22Rv1 (cell line): ENCODE results near the gene SMYD3.

Experiments
- H3K27ac ChIP-seq: fragments of 450-650 bp; 2 replicates; pipeline ENCODE4 v1.5.1; 2017
- ZFX ChIP-seq: fragments of 450-650 bp; IDR thresholded peaks from 2 replicates; pipeline ENCODE4 v1.6.1; 2017; ENCODE audit warnings: antibody characterized with exemption, borderline replicate concordance
- TF ChIP-seq, protein P1 (sequence below): fragments of 450-650 bp; IDR thresholded peaks from 2 replicates; pipeline ENCODE4 v1.5.1; 2017; ENCODE audit warnings: mild to moderate bottlenecking

Gene SMYD3

DNA sequence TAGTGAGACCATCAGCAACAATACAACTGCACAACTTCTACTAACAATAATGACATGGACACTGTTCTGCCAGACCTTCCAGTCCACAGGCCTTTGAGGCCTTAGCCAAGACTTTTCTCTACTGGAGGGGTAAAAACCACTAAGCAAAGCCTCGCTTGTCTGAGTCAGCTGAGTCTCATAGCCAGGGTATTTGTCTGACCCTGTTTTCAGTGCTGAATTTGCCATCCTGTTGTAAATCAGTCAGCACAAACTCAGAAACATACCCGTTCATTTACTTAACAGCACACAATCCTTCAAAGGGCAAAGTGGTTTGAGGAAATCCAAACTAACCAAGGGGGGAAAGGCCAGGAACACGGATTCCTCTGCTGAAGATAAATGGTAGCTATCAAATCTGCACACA, 537.8 kb downstream of the SMYD3 start:
- TF ChIP-seq ZFX, result no peak
- H3K27ac ChIP-seq, result no peak overlapping the region

DNA sequence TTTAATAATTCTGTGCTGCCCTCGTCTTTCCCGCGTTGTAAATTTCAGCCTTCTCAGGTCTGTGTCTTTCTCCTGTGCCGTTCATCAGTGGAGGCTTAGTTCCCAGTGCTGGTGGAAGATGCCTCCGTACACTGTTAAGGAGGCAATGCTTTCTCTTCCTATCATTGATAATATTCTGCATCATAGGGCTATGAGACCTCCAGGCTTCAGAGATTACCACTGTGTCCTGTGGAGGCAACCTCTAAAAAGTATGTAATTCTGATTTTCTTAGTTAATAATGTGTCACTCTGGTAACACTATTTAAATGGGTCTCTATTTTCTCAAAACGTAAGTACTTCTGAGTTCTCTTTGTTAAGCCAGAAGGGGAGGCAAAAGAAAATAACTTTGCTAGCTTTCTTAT, 538.3 kb downstream of the SMYD3 start:
- H3K27ac ChIP-seq, result no peak overlapping the region
- no peak for TF ChIP-seq ZFX
- TF ChIP-seq, protein P1, sequence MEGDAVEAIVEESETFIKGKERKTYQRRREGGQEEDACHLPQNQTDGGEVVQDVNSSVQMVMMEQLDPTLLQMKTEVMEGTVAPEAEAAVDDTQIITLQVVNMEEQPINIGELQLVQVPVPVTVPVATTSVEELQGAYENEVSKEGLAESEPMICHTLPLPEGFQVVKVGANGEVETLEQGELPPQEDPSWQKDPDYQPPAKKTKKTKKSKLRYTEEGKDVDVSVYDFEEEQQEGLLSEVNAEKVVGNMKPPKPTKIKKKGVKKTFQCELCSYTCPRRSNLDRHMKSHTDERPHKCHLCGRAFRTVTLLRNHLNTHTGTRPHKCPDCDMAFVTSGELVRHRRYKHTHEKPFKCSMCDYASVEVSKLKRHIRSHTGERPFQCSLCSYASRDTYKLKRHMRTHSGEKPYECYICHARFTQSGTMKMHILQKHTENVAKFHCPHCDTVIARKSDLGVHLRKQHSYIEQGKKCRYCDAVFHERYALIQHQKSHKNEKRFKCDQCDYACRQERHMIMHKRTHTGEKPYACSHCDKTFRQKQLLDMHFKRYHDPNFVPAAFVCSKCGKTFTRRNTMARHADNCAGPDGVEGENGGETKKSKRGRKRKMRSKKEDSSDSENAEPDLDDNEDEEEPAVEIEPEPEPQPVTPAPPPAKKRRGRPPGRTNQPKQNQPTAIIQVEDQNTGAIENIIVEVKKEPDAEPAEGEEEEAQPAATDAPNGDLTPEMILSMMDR, result no peak

DNA sequence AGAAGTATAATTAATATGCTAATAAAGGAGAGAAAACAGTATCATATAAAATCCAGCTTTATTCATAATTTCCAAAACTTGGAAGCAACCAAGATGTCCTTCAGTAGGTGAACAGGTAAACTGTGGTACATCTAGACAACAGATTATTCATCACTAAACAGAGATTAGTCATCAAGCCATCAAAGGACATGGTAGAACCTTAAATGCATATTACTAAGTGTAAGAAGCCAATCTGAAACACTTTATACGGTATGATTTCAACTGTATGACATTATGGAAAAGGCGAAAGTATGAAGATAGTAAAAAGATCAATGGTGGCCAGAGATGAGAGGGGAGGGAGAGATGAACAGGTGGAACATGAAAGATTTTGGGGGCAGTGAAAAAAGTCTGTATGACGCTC, 541.7 kb downstream of the SMYD3 start:
- TF ChIP-seq ZFX, result no peak
- TF ChIP-seq, protein P1, result no peak
- H3K27ac ChIP-seq, result no peak overlapping the region

DNA sequence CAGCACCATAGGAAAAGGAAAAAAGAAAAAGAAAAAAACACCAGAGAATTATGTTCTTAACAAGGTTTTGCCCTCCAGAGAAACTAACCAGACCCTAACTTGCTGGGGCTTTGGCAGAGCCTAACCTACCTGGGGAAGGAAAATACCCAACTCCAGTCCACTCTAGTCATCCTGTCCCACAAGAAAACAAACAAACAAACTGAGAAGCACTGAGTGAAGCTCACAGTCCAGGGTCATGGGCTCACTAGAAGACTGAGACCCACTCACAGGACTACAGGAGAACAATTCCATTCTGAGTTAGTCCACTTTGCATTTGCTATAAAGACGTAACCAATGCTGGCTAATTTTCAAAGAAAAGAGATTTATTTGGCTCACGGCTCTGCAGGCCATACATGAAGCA, 543.4 kb downstream of the SMYD3 start:
- no peak for TF ChIP-seq ZFX
- TF ChIP-seq, protein P1, result no peak
- no peak overlapping the region for H3K27ac ChIP-seq

DNA sequence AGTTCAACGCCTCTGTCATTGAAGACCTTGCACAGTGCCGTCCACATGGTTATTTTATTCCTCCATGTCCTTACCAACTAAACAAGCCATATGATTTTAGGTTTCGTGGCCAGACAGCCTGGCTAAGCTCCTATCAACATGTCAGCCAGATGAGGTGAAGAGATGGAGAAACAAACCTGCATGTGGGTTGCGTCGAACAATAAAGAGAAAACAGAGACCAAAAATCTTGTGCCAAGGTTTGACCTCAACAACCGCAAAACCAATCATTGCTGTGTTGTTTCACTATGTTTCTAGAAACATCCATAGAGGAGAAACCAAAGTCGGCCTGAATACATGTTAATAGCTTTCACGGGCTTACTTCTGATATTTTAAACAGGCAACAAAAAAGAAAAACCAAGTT, 544.6 kb downstream of the SMYD3 start:
- no peak for TF ChIP-seq ZFX
- TF ChIP-seq, protein P1, result no peak

DNA sequence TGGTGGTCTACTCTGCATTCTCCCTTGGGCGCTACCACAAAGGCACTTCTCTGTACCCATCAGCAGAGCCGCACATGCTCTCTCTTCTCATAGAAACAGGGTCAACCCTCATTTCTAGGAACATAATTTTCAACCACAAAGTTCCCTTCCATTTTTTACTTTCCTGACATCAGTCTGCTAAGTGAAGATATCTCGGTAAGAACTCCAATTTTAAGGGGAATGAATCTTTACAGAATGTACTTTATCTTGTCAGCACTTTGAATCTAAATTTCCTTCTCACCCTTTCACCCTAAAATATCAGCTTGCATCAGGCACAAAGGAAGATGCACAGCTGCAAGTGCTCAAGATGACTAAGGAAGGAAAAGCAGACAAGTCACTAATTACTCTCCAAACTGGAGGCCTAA, 545.9 kb downstream of the SMYD3 start:
- no peak overlapping the region for H3K27ac ChIP-seq
- TF ChIP-seq ZFX, result no peak
- TF ChIP-seq, protein P1, result no peak

More for the DNA sequence above, 544.6 kb downstream of the SMYD3 start:
- no peak overlapping the region for H3K27ac ChIP-seq

DNA sequence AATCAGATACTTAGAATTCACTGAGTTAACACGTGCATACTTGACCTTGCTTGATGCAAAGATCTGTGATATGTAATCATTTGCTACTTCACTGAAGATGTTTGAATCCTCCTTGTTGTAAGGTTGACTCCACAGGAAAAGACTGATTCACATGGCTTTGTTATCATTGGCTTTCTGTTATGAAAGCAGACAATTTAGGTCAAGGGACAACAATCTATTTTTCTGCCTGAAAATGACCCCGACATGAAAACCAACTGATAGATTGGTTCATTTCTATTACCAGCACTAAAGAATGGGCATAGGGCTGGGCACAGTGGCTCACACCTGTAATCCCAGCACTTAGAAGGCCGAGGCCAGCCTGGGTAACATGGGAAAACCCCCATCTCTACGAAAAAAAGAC, 546.9 kb downstream of the SMYD3 start:
- TF ChIP-seq ZFX, result no peak
- TF ChIP-seq, protein P1, result no peak
- H3K27ac ChIP-seq, result no peak overlapping the region

DNA sequence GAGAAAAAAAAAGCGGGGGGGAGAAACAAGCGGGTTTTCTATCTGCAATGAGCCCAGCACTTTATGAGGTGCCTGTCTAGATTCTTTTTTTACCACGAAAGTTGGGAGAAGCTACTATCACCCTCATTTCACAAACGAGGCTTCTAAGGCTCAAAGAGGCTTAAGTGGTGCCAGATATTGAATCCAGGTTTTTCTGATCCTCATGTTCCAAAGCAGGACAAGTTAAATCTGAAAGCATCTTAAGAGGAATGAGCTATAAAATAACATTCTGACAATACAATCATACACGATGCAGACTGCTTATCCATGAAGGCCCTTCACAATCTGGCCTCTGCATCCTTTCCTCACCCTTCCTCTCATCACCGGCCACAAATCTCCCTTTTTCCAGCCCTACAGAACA, 549.1 kb downstream of the SMYD3 start:
- no peak overlapping the region for H3K27ac ChIP-seq
- no peak for TF ChIP-seq ZFX
- TF ChIP-seq, protein P1, result no peak
